Measurements from ENCODE around the gene PRRX2. TPM values are rescaled to one million over a fixed set of nuclear protein-coding genes. Genes with fewer than 3 reads are reported as not detected.
A peak's percentile ranks its signal among the peaks of the same experiment; 100 is the strongest.

Gene PRRX2
- total RNA-seq, 1 donor from 2014 or later, result 10.1 TPM

- Mint-ChIP-seq H3K27ac (peak overlapping the region; percentile 64), H3K4me1 (peaks cover 11% of the 10 kb centered on the region), H3K36me3 (no peaks in the 10 kb centered on the region), H3K27me3 (ENCODE audit: low read depth) (peaks cover 27% of the 10 kb centered on the region), H3K9me3 (no peaks in the 10 kb centered on the region), H3K4me3 (peak overlapping the region; percentile 22)
- TF ChIP-seq, protein P1, sequence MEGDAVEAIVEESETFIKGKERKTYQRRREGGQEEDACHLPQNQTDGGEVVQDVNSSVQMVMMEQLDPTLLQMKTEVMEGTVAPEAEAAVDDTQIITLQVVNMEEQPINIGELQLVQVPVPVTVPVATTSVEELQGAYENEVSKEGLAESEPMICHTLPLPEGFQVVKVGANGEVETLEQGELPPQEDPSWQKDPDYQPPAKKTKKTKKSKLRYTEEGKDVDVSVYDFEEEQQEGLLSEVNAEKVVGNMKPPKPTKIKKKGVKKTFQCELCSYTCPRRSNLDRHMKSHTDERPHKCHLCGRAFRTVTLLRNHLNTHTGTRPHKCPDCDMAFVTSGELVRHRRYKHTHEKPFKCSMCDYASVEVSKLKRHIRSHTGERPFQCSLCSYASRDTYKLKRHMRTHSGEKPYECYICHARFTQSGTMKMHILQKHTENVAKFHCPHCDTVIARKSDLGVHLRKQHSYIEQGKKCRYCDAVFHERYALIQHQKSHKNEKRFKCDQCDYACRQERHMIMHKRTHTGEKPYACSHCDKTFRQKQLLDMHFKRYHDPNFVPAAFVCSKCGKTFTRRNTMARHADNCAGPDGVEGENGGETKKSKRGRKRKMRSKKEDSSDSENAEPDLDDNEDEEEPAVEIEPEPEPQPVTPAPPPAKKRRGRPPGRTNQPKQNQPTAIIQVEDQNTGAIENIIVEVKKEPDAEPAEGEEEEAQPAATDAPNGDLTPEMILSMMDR (IDR thresholded peaks at IDR 0.05; ENCODE audit: unreplicated experiment), result no peak
- no peak for DNase-seq (ENCODE audit: low spot score in 2 of 2, unreplicated experiment in 2 of 2)
Measured at GRCh38 chr9:129695870-129696269, 30.4 kb downstream of the PRRX2 start.

DNA sequence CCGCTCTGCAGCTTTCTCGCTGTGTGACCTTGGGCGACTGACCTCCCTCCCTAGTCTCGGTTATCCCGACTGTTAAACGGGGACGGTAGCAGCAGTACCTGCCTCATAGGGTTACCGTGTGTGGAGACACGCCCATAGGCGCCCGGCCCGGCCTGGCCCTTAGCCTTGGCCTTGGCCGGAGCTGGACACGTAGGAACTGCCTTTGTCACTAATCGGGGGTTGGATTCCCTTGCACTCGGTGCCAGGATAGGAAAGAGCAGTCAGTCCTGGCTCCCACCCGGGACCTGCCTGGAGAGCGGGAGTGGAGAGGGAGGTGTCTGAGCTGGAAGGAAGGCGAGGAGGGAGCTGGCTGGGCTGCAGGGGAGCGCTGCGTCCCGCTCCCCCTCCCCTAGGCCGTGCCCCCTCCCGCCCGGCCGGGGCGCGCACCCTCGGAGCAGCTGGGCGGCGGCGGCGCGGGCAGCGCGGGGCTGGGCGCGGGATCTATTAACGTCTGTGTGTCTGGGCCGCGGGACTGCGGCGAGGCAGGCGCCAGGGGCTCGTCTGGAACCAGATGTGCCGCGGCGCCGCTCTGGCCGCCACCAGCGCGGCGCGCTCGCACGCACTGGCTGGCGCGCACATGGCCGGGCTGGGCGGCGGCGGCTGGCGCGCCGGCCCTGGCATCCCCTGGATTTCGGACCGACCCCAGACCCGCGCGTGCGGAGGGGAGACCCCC is 31.7 kb downstream of the PRRX2 start:
- peaks cover 27% of the 10 kb centered on the region for H3K27me3 Mint-ChIP-seq (ENCODE audit: low read depth)
- TF ChIP-seq, protein P1 (IDR thresholded peaks at IDR 0.05; ENCODE audit: unreplicated experiment), result no peak
- H3K4me1 Mint-ChIP-seq, result peaks cover 11% of the 10 kb centered on the region
- H3K4me3 Mint-ChIP-seq, result peak overlapping the region; percentile 75
- peak overlapping the region; percentile 87 for H3K27ac Mint-ChIP-seq
- no peaks in the 10 kb centered on the region for H3K9me3 Mint-ChIP-seq
- H3K36me3 Mint-ChIP-seq, result no peaks in the 10 kb centered on the region
- peak; percentile 45 to 66 for DNase-seq (ENCODE audit: low spot score in 2 of 2, unreplicated experiment in 2 of 2)

- H3K4me3 Mint-ChIP-seq, result peak overlapping the region; percentile 49
- DNase-seq (ENCODE audit: low spot score in 2 of 2, unreplicated experiment in 2 of 2), result no peak
- H3K36me3 Mint-ChIP-seq, result no peaks in the 10 kb centered on the region
- peaks cover 16% of the 10 kb centered on the region for H3K4me1 Mint-ChIP-seq
- H3K27me3 Mint-ChIP-seq (ENCODE audit: low read depth), result peaks cover 32% of the 10 kb centered on the region
- H3K9me3 Mint-ChIP-seq, result no peaks in the 10 kb centered on the region
- TF ChIP-seq, protein P1 (IDR thresholded peaks at IDR 0.05; ENCODE audit: unreplicated experiment), result no peak
- H3K27ac Mint-ChIP-seq, result no peak overlapping the region
Measured at GRCh38 chr9:129697656-129698253, 32.3 kb downstream of the PRRX2 start.

DNA sequence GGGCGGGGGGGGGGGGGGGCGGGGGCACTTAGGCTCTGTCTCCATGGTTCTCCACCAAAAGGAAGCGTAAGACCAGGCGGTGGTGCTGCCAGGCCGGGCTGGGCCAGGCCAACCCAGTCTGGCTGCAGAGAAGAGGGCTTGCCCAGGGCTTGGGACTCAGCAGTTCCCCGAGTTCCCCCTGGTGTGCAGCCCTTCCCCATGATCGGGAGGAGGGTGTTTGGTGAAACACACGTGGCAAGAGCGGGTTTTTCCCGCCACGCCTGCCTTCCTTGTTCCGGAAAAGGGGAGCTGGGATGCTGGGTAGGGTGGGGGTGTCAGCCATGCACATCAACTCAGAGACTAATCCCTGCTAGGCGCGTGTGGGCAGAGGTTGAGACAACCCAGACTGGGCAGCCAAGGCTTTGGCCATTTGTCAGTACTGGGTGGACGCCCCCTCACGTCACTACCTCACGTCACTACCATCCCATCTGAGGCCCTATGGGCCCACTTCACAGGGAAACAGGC is 32.9 kb downstream of the PRRX2 start:
- TF ChIP-seq, protein P1 (IDR thresholded peaks at IDR 0.05; ENCODE audit: unreplicated experiment), result no peak
- Mint-ChIP-seq H3K27me3 (ENCODE audit: low read depth) (peaks cover 33% of the 10 kb centered on the region), H3K4me3 (no peak overlapping the region), H3K4me1 (peaks cover 20% of the 10 kb centered on the region), H3K27ac (no peak overlapping the region), H3K36me3 (no peaks in the 10 kb centered on the region), H3K9me3 (no peaks in the 10 kb centered on the region)
- no peak for DNase-seq (ENCODE audit: low spot score in 2 of 2, unreplicated experiment in 2 of 2)

DNA sequence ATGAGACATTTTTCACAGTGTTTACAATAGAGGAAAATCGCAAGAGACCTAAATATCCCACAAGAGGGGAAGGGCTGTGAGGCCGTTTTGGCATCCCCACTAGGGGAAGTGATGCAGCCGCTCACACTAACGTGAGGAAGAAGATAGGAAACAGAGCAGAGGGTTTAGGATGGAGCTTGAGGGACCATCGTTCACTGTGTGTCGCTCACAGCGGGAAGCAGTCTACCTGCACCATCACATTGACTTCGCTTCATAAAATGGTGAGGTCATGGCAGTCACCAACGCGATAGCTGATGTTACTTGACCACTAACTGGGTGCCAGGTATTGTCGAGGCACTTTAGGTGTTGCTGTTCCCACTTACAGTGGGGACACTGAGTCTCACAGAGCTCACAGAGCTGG is 35.6 kb downstream of the PRRX2 start:
- TF ChIP-seq, protein P1 (IDR thresholded peaks at IDR 0.05; ENCODE audit: unreplicated experiment), result no peak
- peaks cover 17% of the 10 kb centered on the region for H3K27me3 Mint-ChIP-seq (ENCODE audit: low read depth)

More for the DNA sequence above, 35.6 kb downstream of the PRRX2 start:
- Mint-ChIP-seq H3K9me3 (no peaks in the 10 kb centered on the region), H3K4me1 (peaks cover 22% of the 10 kb centered on the region), H3K36me3 (no peaks in the 10 kb centered on the region), H3K4me3 (no peak overlapping the region), H3K27ac (no peak overlapping the region)
- DNase-seq (ENCODE audit: low spot score in 2 of 2, unreplicated experiment in 2 of 2), result no peak
